GM21423 (cell line): ENCODE measurements around the gene MAPKBP1.

Source experiments
- ATAC-seq: cut with Tn5 transposase; IDR thresholded peaks from one replicate; pipeline ENCODE4 v1.9.1; 2021; ENCODE audit warnings: mild to moderate bottlenecking, moderate library complexity; ENCODE audit not compliant: unreplicated experiment

The MAPKBP1 gene

GRCh38 chr15:41847981-41848380 lies 73.7 kb downstream of the MAPKBP1 start:
- ATAC-seq: no peak

DNA sequence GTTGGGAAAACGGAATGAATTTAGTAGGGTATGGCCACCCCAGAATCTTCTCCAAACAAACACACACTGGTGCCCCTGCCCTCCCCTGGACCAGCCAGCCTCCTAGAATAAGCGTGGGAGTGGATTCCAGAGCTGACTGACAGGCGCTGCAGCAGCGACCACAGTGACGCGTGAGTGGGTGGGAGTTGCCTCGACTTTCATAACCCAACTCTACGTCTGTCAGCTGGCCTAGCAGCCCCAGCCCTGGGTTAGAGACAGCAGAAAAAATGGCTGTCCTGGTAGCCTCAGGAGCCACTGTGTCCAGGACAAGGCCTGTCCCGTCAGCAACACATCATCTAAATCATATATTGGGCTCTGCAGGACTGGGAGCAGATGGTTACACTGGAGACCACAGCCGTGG lies 74.3 kb downstream of the MAPKBP1 start:
- no peak for ATAC-seq

- ATAC-seq: no peak
Observed at GRCh38 chr15:41849204-41849603, 74.9 kb downstream of the MAPKBP1 start.

DNA sequence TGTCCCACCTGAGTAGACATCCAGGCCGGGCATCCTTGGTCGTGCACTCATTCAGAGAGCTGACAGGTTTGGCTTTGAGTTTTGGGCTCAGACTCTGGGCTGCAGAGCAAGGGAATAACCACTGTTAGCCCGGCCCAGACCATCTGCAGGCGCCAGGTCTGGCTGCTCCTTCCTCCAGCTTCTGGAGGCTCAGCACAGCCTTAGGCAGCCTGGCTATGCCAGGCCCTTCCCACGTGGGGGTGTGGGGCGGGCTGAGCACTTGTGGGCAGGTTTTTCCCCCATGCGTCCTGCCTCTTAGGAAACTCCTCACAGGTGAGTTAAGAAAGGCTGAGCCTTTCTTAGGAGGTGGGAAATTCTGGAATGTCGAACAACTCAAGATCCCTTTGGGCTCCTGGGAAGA lies 75.6 kb downstream of the MAPKBP1 start:
- no peak for ATAC-seq

- ATAC-seq: no peak
Observed at GRCh38 chr15:41850482-41851166, 76.3 kb downstream of the MAPKBP1 start.

GRCh38 chr15:41851167-41851523 lies 76.9 kb downstream of the MAPKBP1 start:
- ATAC-seq: no peak

DNA sequence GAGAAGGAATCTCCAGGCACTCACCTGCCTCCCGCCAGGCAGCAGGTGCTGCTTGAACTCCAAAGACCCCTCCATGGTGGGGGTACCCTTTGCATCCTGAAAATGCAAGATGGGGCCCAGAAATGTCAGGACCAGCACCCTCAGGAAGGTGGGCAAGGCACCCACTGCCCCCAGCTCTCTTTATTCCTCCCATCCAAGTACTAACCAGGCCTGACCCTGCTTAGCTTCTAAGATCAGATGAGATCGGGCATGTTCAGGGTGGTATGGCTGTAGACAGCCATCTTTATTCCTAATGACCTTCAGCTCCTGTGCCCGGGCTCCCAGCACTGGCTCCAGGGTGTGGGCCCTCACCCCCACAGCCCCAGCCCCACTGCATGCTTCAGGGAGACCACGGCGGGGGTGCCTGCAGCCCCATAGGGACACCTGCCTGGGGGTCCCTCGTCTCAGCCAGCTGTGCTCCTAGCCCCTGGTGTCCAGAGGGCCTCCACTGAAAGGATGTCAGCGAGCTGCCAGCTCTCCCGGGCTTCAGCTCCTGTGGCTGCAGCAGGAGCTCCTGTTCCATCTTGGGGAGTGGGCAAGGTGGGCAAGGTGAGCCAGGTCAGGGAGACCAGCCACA lies 77.6 kb downstream of the MAPKBP1 start:
- no peak for ATAC-seq

DNA sequence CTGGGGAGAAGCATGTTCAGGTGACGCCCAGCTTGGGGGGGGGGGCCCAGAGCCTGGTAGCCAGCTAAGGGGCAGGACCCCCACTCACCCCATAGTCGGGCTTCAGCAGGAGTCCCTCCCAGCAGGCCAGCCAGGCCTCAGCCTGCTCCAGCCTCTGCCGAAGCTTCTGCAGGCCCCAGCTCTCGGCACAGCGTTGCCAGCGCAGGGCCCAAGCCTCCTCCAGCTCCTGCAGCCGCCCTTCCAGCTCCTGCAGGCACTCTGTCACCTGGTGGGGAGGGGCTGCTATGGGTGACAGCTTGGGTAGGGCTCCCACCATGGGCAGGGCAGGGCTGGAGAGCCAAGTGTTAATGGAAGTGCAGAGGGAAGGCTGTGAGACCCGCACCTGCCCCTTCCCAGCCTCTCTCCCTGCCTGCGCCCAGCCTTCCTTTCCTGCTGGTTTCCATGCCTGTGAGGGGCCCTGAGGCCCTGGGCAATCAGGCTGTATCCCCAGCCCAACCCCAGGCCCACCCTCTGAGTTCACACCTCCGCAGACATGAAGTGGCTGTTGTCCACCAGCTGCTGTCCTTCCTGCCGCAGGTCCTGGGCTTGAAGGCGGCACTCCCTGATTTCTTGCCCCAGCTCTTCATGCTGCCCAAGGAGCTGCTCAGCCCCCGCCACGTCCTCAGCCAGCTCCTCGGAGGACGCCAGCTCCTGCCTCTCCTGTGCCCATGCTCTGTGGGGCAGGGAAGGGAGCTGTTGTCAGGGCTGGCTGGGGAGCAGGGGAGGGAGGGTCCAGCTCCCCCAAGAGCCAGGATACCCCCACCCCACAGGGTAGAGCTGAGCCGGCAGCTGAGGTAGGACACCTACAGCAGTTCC lies 78.7 kb downstream of the MAPKBP1 start:
- no peak for ATAC-seq

GRCh38 chr15:41853831-41854230 lies 79.5 kb downstream of the MAPKBP1 start:
- ATAC-seq: no peak

DNA sequence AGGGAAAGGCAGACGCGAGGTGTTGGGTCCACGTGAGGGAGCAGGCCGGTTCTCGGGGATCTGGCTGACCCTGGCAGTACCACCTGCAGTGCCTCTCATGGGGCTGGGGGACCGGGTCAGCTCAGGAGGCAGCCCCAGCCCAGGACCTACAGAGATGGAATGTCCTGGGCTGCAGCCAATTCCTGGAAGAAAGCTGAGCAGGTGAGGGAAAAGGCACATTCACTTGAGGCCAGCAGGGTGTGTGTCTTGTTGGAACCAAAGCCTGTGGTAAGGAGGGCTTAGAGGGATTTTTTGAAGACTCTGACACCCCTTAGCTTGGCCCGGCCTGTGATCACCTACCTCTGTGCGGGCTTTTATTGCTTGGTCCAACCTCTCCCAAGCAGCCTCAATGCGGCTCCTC lies 80.2 kb downstream of the MAPKBP1 start:
- no peak for ATAC-seq

DNA sequence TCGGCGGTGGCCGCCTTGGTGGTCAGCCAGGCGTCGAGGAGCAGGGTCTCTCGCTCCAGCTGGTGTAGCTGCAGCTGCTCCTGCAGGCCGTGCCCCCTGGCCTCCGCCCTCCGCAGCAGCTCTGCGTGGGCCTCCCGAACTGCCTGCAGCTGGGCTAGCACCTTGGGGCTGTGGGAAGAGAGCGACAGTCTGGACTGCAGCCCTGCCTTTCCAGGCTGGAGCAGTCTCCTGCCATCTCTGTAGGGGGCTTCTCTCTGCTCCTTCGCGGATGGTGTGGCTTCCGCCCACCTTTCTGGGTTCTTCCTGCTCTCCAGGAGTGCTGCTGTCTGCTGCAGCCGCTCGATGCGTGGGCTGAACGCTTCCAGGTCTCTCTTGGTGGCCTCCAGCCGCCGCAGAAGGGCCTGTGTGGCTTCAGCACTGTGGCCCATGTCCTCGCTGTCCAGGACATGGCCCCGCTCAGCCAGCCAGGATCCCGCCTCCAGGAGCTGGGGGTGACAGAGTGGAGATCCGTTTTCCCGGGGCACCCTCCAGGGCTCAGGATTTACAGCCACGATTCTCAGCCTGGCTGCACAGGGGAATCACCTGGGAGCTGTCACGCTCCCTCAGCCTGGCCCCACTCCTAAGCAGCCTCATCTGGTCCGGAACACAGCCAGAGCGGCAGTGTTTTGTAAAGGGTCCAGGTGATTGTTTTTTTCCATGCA lies 81.1 kb downstream of the MAPKBP1 start:
- ATAC-seq: no peak

GRCh38 chr15:41856262-41856661 lies 82.0 kb downstream of the MAPKBP1 start:
- ATAC-seq: no peak

GRCh38 chr15:41856716-41857115 lies 82.4 kb downstream of the MAPKBP1 start:
- no peak for ATAC-seq

DNA sequence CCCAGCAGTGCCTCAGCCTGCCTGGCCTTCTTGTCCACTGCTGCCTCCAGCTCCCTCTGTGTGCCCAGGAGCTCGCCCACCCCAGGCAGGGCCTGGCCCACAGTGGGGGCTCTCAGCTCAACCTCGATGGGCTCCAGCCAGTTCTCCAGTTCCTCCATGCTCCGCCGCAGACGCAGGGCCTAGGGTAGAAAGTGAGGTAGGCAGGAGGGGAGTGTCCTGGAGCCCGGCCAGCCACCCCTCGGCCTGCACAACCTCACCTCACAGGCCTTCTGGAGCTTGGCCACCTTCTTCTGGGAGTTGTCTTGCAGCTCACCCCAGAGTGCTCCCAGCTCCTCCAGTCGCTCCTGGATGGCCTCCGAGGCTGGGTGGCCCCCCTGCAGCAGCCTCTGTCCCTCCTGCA lies 83.0 kb downstream of the MAPKBP1 start:
- no peak for ATAC-seq

DNA sequence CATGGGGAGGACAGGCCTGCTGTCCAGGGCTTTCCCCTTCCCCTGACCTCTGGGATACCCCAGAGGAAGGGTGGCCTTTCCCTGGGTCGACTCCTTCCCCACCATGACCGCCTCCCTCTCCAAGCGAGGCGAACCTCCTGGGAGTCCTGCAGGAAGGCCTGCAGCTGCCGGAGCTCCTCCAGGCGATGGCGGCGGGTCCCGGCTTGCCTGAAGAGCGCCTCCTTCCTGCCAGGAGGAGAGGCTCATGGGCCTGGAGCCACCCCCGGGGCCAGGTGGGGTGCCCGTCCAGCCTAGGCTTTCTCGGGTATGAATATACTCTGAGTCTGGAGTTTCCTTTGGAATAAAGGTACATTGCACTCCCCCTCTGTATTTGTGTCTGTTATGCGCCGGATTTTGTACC lies 84.5 kb downstream of the MAPKBP1 start:
- no peak for ATAC-seq

DNA sequence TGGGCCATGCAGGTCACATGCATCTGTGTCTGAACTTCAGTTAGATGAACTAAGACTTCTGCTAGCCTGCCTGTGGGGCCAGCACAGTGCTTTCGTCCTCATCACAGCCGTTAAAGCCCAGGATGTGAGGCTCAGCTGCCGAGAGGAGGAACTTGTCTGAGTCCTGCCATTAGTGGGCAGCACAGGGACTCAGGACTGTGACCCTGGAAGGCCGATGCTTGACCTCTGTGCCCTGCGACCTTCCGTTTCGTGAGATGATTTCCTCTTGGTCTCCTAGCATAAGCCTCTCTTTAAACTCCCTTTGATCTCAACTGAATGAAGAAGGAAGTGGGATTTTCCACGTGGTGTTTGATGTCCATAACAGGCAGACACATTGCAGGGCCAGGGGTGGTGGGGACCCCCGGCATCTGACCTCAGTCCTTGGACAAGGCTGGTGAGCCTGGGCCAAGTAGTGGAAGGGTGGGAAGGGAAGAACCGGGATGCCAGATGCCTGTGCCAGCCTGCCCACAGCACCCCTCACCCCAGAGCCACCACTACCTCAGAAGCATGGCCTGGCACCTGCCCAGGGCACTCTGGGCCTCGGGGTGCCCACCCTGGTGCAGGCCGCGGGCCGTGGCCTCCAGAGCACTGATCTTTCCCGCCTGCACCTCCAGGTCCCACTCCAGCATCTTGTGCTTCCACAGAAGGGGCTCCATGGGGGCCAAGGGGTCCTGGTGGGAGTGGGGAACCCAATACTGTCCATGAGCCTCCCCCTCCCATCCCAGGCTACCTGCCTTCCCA lies 86.0 kb downstream of the MAPKBP1 start:
- ATAC-seq: no peak

DNA sequence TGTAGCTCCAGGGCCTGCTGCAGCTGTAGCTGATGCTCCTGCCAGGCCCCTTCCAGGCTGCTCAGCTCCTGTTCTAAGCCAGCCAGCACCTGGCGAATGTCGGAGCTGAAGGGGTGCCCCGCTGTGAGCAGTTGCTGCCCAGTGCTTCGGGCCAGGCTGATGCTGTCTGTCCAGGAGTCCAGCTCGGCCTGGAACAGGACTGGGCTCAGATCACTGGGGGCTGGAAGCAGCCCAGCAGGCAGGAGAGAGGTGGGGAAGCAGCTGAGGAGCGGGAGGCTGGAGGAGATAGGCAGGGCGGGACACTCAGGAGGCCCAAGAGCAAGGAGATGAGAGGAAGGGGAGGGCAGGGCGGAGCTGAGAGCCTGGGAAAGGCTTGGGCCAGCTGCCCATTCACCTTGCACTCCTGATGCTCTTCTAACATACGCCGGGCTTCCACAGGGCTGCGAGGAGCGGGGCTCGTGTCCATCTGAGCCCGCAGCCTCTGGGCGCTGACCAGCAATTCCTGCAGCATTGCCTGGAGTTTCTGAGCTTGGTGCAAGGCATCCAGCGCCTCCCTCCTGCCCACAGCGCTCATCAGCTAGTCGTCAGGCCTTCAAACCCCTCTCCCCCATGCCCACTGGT lies 87.6 kb downstream of the MAPKBP1 start:
- no peak for ATAC-seq

DNA sequence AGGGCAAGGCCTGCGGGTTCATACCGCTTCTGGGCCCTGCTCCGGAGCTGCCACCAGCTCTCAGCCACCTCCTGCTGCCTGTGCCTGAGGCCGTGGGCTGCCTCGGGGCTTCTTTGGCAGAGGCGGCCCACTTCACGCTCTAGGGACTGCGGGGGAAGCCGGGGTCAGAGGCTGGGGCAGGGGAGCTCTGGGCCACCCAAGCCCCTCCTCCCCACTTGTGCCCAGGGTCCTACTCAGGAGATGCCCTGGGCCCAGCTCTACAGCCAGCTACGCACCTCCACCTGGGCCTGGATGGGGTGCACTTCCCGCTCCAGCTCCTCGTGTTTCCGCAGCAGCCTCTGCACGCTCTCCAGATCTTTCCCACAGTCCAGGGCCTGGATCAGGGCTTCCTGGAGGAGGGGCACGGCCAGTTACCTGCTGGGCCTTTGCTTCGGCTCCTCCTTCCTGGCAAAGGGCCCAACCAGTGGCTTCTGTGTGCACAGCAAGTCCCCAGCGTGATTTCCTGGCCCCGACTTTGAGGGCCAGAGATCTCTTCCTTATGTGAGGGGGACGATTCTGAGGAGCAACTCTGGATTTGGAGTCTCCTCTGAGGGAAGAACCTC lies 88.3 kb downstream of the MAPKBP1 start:
- no peak for ATAC-seq

GRCh38 chr15:41865490-41866055 lies 91.3 kb downstream of the MAPKBP1 start:
- no peak for ATAC-seq
